Inflammatory macrophage treated with lipopolysaccharide for 4 hours (primary cell): ENCODE results near the gene NABP1.

ENCODE experiments used
- DNase-seq: peaks from one replicate; pipeline ENCODE4 v3.0.0-alpha.2; 2020

The NABP1 gene

GRCh38 chr2:191650896-191651773, 26.8 kb upstream of the NABP1 start:
- peak; percentile 96 for DNase-seq

GRCh38 chr2:191653667-191654391, 24.1 kb upstream of the NABP1 start:
- peak; percentile 75 for DNase-seq

GRCh38 chr2:191656391-191656790, 21.5 kb upstream of the NABP1 start:
- DNase-seq: peak; percentile 86

- no peak for DNase-seq
Measured at GRCh38 chr2:191656792-191657191, 21.1 kb upstream of the NABP1 start.

GRCh38 chr2:191657977-191658376, 20.0 kb upstream of the NABP1 start:
- peak; percentile 34 for DNase-seq

- DNase-seq: no peak
Measured at GRCh38 chr2:191659198-191659597, 18.7 kb upstream of the NABP1 start.

DNA sequence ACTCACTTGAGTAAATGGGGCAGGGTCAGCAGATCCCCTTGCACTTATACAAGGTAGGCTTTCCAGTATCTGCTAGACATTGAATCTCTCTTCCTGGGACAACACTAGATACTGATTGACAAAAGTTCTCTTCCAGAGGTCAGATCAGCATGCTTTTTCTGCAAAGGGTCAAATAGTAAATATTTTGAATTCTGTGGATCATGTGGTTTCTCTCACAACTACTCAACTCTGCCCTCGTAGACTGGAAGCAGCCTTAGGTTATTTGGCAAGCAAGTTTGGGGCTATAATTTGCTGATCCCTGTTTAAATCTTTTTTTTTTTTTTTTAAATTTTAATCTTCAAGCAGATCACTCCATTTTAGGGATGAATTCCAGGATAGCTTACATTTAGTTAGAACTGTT, 17.4 kb upstream of the NABP1 start:
- DNase-seq: no peak

DNA sequence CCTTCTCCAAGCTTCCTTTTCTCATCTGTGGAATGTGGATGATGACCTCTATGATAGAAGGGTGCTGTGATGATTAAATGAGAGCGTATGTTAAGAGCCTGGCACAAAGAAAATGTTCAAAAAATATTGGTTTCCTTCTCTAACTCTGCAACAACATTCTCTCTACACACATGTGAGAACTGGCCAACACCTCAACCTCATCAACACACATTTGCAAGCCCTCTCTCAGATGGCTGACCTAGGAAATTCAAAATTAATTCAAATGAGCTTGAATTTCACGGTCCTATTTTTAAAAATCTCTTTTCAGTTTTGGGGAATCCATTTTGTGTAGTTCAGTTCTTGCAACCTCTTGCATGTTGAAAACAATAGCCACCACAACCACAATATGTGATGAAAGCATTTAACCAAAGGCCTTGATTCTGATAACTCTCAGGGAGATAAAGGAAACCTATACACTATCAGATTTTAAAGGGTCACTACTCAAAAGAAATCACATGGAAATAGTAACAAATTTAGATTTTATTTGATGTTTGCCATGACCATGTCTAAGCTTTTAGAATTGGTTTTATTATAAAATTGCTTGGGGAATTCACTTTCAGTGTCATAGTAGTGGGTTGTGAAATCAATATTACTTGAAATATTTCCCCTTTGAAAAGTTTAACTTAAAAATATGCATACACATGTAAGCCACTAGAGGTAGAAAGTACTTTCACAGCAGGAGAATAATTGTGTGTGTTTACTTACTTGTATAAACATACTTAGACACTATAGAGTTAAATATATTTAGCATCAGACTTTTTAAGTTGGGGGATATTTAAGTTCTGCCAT, 16.6 kb upstream of the NABP1 start:
- DNase-seq: peak; percentile 66

- peak; percentile 94 for DNase-seq
Measured at GRCh38 chr2:191664823-191665677, 12.9 kb upstream of the NABP1 start.

- DNase-seq: peak; percentile 92
Measured at GRCh38 chr2:191666226-191666625, 11.7 kb upstream of the NABP1 start.

GRCh38 chr2:191666732-191667131, 11.2 kb upstream of the NABP1 start:
- DNase-seq: peak; percentile 98

- no peak for DNase-seq
Measured at GRCh38 chr2:191670076-191670475, 7.9 kb upstream of the NABP1 start.

DNA sequence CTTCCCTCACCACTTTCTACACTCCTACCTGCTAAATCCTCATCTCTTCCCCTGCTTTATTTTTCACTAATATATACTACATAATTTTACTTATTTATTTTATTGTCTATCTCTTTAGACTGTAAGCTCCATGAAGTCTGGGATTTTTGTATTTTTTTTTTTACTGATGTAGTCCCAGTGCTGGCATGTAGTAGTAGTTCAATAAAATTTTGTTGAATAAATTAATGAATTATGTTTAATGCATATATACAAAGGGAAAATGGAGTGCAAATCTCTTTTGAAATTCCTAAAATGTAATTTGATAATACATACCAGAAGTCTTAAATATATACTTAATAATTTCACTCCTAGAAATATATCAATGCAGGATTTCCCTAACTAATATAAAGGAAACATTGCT, 7.1 kb upstream of the NABP1 start:
- DNase-seq: no peak

GRCh38 chr2:191675807-191676721, 1.9 kb upstream of the NABP1 start:
- peak; percentile 98 for DNase-seq

GRCh38 chr2:191676790-191677645, 918 bp upstream of the NABP1 start:
- peak; percentile 95 for DNase-seq

DNA sequence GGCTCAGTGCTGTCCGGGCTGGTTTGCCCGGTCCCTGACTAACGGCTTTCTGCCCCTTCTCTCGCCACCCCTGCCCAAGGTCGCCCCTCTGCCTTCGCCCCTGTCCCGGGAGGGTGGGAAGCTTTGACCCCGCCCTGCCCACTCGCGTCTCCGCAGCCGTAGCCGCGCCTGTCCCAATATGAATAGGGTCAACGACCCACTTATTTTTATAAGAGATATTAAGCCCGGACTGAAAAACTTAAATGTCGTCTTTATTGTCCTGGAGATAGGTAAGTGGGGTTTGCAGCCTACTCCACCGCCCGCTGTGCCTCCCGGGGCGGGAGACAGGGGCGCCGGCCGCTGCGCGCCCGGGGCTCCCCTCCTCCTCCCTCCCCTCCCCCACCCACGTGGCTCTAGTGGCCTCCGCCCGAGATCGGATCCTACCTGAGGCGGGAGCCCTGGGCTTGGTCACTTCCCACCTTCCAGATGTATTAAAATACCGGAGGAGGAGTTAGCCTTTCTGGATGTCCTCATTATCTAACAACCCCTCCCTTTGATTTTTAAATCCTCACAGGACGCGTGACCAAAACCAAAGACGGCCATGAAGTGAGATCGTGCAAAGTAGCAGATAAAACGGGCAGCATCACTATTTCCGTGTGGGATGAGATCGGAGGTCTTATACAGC, 633 bp downstream of the NABP1 start:
- peak; percentile 74 for DNase-seq

DNA sequence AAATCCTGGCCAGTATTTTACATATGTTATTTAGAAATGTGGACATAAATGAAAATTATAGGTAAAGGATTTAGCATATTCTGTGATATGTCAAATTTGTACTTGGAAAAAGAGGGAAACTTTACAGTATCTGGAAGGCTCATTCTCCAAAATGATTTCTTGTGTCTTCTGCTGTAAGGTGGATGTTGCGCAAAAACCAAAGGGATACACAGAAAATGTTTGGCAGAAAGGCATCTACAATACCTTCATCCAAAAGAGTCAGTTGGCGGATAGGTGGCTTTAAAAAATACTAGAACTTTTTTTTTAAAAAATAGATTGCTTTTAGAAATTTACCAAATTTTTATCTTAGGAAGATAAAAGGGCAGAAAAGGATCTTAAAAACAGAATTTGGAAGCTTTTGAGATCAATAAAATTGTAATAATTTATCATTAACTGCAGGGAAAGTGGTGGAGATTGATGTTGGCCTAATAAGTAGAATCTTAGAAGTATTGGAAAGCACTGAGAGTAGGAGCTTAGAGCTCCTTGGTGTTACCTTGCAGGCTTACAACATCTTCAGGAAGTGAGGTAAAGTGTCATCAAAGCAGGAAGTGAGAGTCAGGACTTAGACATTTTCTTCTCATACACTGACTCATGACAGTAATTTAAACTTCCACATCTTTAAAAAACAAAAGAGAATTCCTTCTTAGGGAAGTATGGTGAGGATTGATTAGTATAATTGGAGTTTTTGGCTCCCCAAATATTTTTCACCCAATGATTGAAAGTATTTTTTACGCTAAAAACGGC, 2.1 kb downstream of the NABP1 start:
- peak; percentile 88 for DNase-seq

DNA sequence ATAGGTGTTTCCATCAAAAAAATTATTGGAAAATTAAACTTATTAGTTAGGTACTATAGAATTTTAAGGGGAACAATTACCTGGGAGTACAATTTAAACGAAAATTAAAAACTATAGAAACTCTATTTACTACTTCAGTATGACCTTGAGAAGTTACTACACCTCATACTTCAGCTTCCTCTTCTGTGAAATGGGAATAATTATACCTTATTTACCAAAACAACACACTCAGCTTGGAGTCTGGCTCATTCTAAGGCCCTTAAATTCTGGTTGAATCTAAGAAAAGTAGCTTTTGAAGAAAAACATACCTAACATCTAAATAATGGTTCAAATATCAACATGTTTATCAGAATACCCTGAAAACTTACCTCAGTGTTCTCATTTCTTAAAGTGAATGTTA, 2.7 kb downstream of the NABP1 start:
- peak; percentile 38 for DNase-seq

GRCh38 chr2:191682126-191682525, 4.2 kb downstream of the NABP1 start:
- peak; percentile 44 for DNase-seq
